Thoracic aorta (tissue), 2 donors: ENCODE results near the gene FKBP6. TPM values are rescaled to one million over a fixed set of nuclear protein-coding genes. Genes with fewer than 3 reads are reported as not detected.

Source experiments
- ATAC-seq: fragments of 150-250 bp; one replicate; pipeline ENCODE4 v1.8.0; 2017; ENCODE audit warnings: low read depth; ENCODE audit not compliant: insufficient number of reproducible peaks, low FRiP score
- DNase-seq: peaks from one replicate; pipeline ENCODE4 v3.0.0-alpha.2; 2020; ENCODE audit warnings: low spot score
- H3K27ac ChIP-seq, 2 donors: fragments of 200-600 bp; sonication (generic); 1 replicate in 1 of 2; 2 replicates in 1 of 2; pipeline ENCODE4 v1.5.1; 2016; ENCODE audit warnings: mild to moderate bottlenecking in 2 of 2, moderate library complexity in 2 of 2
- H3K27me3 ChIP-seq: fragments of 200-600 bp; sonication (generic); replicated peaks from 2 replicates; pipeline ENCODE4 v1.6.0; 2016; ENCODE audit warnings: mild to moderate bottlenecking; ENCODE audit not compliant: insufficient read depth
- H3K36me3 ChIP-seq: fragments of 200-600 bp; sonication (generic); one replicate; pipeline ENCODE4 v1.5.1; 2016
- H3K4me1 ChIP-seq, 2 donors: fragments of 200-600 bp; sonication (generic); 1 replicate in 1 of 2; 2 replicates in 1 of 2; pipeline versions ENCODE4 v1.5.1 to v1.6.0; 2016; ENCODE audit warnings: low read depth in 2 of 2, mild to moderate bottlenecking in 1 of 2; ENCODE audit not compliant: control insufficient read depth in 1 of 2
- H3K4me3 ChIP-seq: fragments of 200-600 bp; sonication (generic); 2 replicates; pipeline ENCODE4 v1.5.1; 2016; ENCODE audit warnings: mild to moderate bottlenecking
- H3K9me3 ChIP-seq: fragments of 200-600 bp; sonication (generic); 2 replicates; pipeline ENCODE4 v1.5.1; 2016
- CTCF ChIP-seq: fragments of 200-600 bp; sonication (generic); IDR thresholded peaks from one replicate; pipeline ENCODE4 v1.5.1; 2019; ENCODE audit warnings: antibody characterized with exemption
- total RNA-seq, 2 donors: library from RNA; depleted of rRNA; stranded (reverse); fragments of >200 nt; gene quantifications; one replicate each; pipeline versions ENCODE4 v1.1.0 to v1.2.3, GENCODE V29; 2016

The FKBP6 gene
- total RNA-seq, 2 donors from 2014 or later, result not detected

- no peak for TF ChIP-seq CTCF
- no peaks in the 10 kb centered on the region for H3K36me3 ChIP-seq
- no peak for ATAC-seq
Measured at GRCh38 chr7:73353243-73353642, 25.3 kb downstream of the FKBP6 start.

GRCh38 chr7:73354196-73354595, 26.2 kb downstream of the FKBP6 start:
- Histone ChIP-seq H3K4me1 (peaks cover 9 to 13% of the 10 kb centered on the region in 2 donors), H3K4me3 (no peak overlapping the region), H3K9me3 (no peaks in the 10 kb centered on the region), H3K27me3 (no peaks in the 10 kb centered on the region), H3K36me3 (no peaks in the 10 kb centered on the region), H3K27ac (no peak overlapping the region)
- no peak for TF ChIP-seq CTCF
- DNase-seq, result no peak
- ATAC-seq, result no peak

More at GRCh38 chr7:73353243-73353642, 25.3 kb downstream of the FKBP6 start:
- Histone ChIP-seq H3K9me3 (no peaks in the 10 kb centered on the region), H3K4me1 (peaks cover 5 to 8% of the 10 kb centered on the region in 2 donors), H3K27me3 (no peaks in the 10 kb centered on the region), H3K4me3 (no peak overlapping the region), H3K27ac (no peak overlapping the region)
- no peak for DNase-seq

GRCh38 chr7:73354821-73355220, 26.9 kb downstream of the FKBP6 start:
- no peak overlapping the region for H3K27ac ChIP-seq
- no peak overlapping the region for H3K4me3 ChIP-seq
- ATAC-seq, result no peak

GRCh38 chr7:73356159-73356558, 28.2 kb downstream of the FKBP6 start:
- H3K9me3 ChIP-seq, result no peaks in the 10 kb centered on the region
- peaks cover 9 to 13% of the 10 kb centered on the region in 2 donors for H3K4me1 ChIP-seq
- no peak for DNase-seq
- no peak overlapping the region for H3K4me3 ChIP-seq
- H3K36me3 ChIP-seq, result no peaks in the 10 kb centered on the region
- H3K27ac ChIP-seq, result no peak overlapping the region
- H3K27me3 ChIP-seq, result no peaks in the 10 kb centered on the region
- no peak for ATAC-seq
- no peak for TF ChIP-seq CTCF

More at GRCh38 chr7:73354821-73355220, 26.9 kb downstream of the FKBP6 start:
- Histone ChIP-seq H3K36me3 (no peaks in the 10 kb centered on the region), H3K27me3 (no peaks in the 10 kb centered on the region), H3K9me3 (no peaks in the 10 kb centered on the region), H3K4me1 (peaks cover 9 to 13% of the 10 kb centered on the region in 2 donors)
- TF ChIP-seq CTCF, result no peak
- no peak for DNase-seq

- Histone ChIP-seq H3K27me3 (no peaks in the 10 kb centered on the region), H3K27ac (peak overlapping the region; percentile 8 to 49)
- no peak for ATAC-seq
Measured at GRCh38 chr7:73358590-73359275, 30.8 kb downstream of the FKBP6 start.

More at GRCh38 chr7:73358590-73359275, 30.8 kb downstream of the FKBP6 start:
- Histone ChIP-seq H3K36me3 (no peaks in the 10 kb centered on the region), H3K9me3 (no peaks in the 10 kb centered on the region), H3K4me3 (peak overlapping the region; percentile 73), H3K4me1 (peaks cover 9 to 13% of the 10 kb centered on the region in 2 donors)
- no peak for DNase-seq
- no peak for TF ChIP-seq CTCF
